CD4-positive, alpha-beta T cell (primary cell): Measurements from ENCODE around the gene NDUFAF3. TPM values are rescaled to one million over a fixed set of nuclear protein-coding genes. Genes with fewer than 3 reads are reported as not detected.

ENCODE experiments used
- ATAC-seq: fragments of 200-7000 bp; cut with Tn5 transposase; one replicate; pipeline ENCODE4 v1.10.0; 2022; ENCODE audit warnings: mild to moderate bottlenecking; ENCODE audit not compliant: poor library complexity
- CTCF ChIA-PET: fragments of 350-600 bp; sonication (Branson Sonifier 250); formaldehyde crosslinking; loops from one replicate; lab custom pipeline; 2021; ENCODE audit warnings: antibody characterized with exemption, inconsistent platforms; lab: Charles Lee
- POLR2A ChIA-PET: fragments of 350-600 bp; sonication (Branson Sonifier 250); formaldehyde crosslinking; loops from one replicate; lab custom pipeline; 2021; ENCODE audit warnings: antibody characterized with exemption, inconsistent platforms; lab: Charles Lee
- DNase-seq, 14 experiments: peaks; one replicate each; pipeline ENCODE4 v3.0.0-alpha.2; 2013 to 2020; ENCODE audit warnings: mixed read lengths in 2 of 14
- H3K27ac ChIP-seq, 2 donors: one replicate each; pipeline versions ENCODE4 v1.5.1 to v1.7.0; 2013; ENCODE audit warnings: low read length in 2 of 2, low read depth in 1 of 2, mild to moderate bottlenecking in 1 of 2
- H3K27me3 ChIP-seq, 2 experiments: 1 replicate in 1 of 2; 2 replicates in 1 of 2; pipeline versions ENCODE4 v1.6.1 to v1.7.0; 2013; ENCODE audit warnings: low read length in 2 of 2, control low read depth in 1 of 2, mild to moderate bottlenecking in 1 of 2, moderate library complexity in 1 of 2; ENCODE audit not compliant: insufficient read depth in 2 of 2, control insufficient read depth in 1 of 2
- H3K36me3 ChIP-seq: one replicate; pipeline ENCODE4 v1.6.1; 2013; ENCODE audit warnings: low read length, control low read depth; ENCODE audit not compliant: insufficient read depth
- H3K4me1 ChIP-seq: one replicate; pipeline ENCODE4 v1.6.1; 2013; ENCODE audit warnings: low read length, control low read depth; ENCODE audit not compliant: insufficient read depth
- H3K4me3 ChIP-seq: one replicate; pipeline ENCODE4 v1.5.1; 2013; ENCODE audit warnings: mild to moderate bottlenecking, low read length, moderate library complexity
- H3K9me3 ChIP-seq, 2 experiments: 1 replicate in 1 of 2; 2 replicates in 1 of 2; pipeline versions ENCODE4 v1.6.1 to v1.7.0; 2013; ENCODE audit warnings: low read length in 2 of 2, mild to moderate bottlenecking in 2 of 2, control low read depth in 1 of 2, moderate library complexity in 1 of 2; ENCODE audit not compliant: control insufficient read depth in 1 of 2, insufficient read depth in 1 of 2
- H3K27ac Mint-ChIP-seq: one replicate; pipeline ENCODE4 v1.8.0; 2020; ENCODE audit warnings: mixed read lengths
- H3K27me3 Mint-ChIP-seq: one replicate; pipeline ENCODE4 v1.8.0; 2021; ENCODE audit warnings: mixed read lengths
- H3K36me3 Mint-ChIP-seq: one replicate; pipeline ENCODE4 v1.8.0; 2021; ENCODE audit warnings: low read depth, mixed read lengths
- H3K4me1 Mint-ChIP-seq: one replicate; pipeline ENCODE4 v1.8.0; 2021; ENCODE audit warnings: low read depth, mixed read lengths
- H3K4me3 Mint-ChIP-seq: one replicate; pipeline ENCODE4 v1.8.0; 2020; ENCODE audit warnings: mild to moderate bottlenecking, mixed read lengths
- H3K9me3 Mint-ChIP-seq: one replicate; pipeline ENCODE4 v1.8.0; 2020; ENCODE audit warnings: mixed read lengths
- CTCF ChIP-seq: fragments of 200-600 bp; IDR thresholded peaks from one replicate; pipeline ENCODE4 v1.8.0; 2022; ENCODE audit warnings: antibody characterized with exemption, mild to moderate bottlenecking
- intact Hi-C, 2 experiments: fragments of 100-400 bp; cut with DNase I in 1 of 2; cut with micrococcal nuclease in 1 of 2; formaldehyde crosslinking; loops; one replicate each; pipeline versions ENCODE4 v1.15.1 to v1.9.0; 2023 to 2025; cut with DNase I, micrococcal nuclease
- total RNA-seq, 174 experiments: library from RNA in 2 of 174; stranded (reverse) in 2 of 174; gene quantifications; one replicate each; pipeline ENCODE4 v1.2.3 and lab custom pipeline; 2021 to 2026

NDUFAF3 gene
- total RNA-seq, 2 experiments from 2014 or later: 52.7 to 53.2 TPM

GRCh38 chr3:48996640-48997039, 25.3 kb upstream of the NDUFAF3 start:
- Mint-ChIP-seq H3K4me3 (no peak overlapping the region), H3K27me3 (no peaks in the 10 kb centered on the region), H3K4me1 (peaks cover 14% of the 10 kb centered on the region), H3K36me3 (peaks cover 17% of the 10 kb centered on the region), H3K9me3 (no peaks in the 10 kb centered on the region), H3K27ac (no peak overlapping the region)
- ChIA-PET POLR2A (interaction anchor here (0.8 kb wide), 1 partner anchor 11 kb away, joined by 3 read pairs; the partner anchor contains the start of gene WDR6), CTCF (interaction anchor here (0.9 kb wide), 1 partner anchor 9 kb away, joined by 3 read pairs; no protein-coding TSS in a partner anchor)
- no peak for TF ChIP-seq CTCF
- no peak for ATAC-seq
- H3K27ac ChIP-seq: no peak overlapping the region
- no peak for DNase-seq
- no peak overlapping the region for H3K4me3 ChIP-seq
- peaks cover 11% of the 10 kb centered on the region for H3K36me3 ChIP-seq
- H3K4me1 ChIP-seq: peaks cover 15% of the 10 kb centered on the region
- no peaks in the 10 kb centered on the region for H3K27me3 ChIP-seq
- intact Hi-C loops: no loop called here
- no peaks in the 10 kb centered on the region for H3K9me3 ChIP-seq

- Histone ChIP-seq H3K9me3 (no peaks in the 10 kb centered on the region), H3K36me3 (peaks cover 11% of the 10 kb centered on the region), H3K4me3 (no peak overlapping the region), H3K4me1 (peaks cover 11% of the 10 kb centered on the region), H3K27me3 (no peaks in the 10 kb centered on the region), H3K27ac (no peak overlapping the region)
- H3K27me3 Mint-ChIP-seq: no peaks in the 10 kb centered on the region
- H3K4me1 Mint-ChIP-seq: peaks cover 9% of the 10 kb centered on the region
- DNase-seq: no peak
- ATAC-seq: no peak
- no peak overlapping the region for H3K27ac Mint-ChIP-seq
- intact Hi-C loops: no loop called here
- no peak for TF ChIP-seq CTCF
- H3K36me3 Mint-ChIP-seq: peaks cover 17% of the 10 kb centered on the region
- POLR2A ChIA-PET: interaction anchor here (1.4 kb wide), 1 partner anchor 11 kb away, joined by 3 read pairs; no protein-coding TSS in a partner anchor
- no peaks in the 10 kb centered on the region for H3K9me3 Mint-ChIP-seq
- no peak overlapping the region for H3K4me3 Mint-ChIP-seq
- CTCF ChIA-PET: interaction anchor here (0.9 kb wide), 1 partner anchor 9 kb away, joined by 3 read pairs; no protein-coding TSS in a partner anchor
These were observed 24.8 kb upstream of the NDUFAF3 start for GRCh38 chr3:48997102-48997635.

GRCh38 chr3:48997714-48998637, 23.9 kb upstream of the NDUFAF3 start:
- no peak for ATAC-seq
- Mint-ChIP-seq H3K4me3 (no peak overlapping the region), H3K36me3 (peaks cover 17% of the 10 kb centered on the region), H3K27ac (no peak overlapping the region), H3K4me1 (peaks cover 9% of the 10 kb centered on the region), H3K9me3 (no peaks in the 10 kb centered on the region), H3K27me3 (no peaks in the 10 kb centered on the region)
- intact Hi-C loops: no loop called here
- Histone ChIP-seq H3K4me1 (peaks cover 3% of the 10 kb centered on the region), H3K27ac (no peak overlapping the region), H3K27me3 (no peaks in the 10 kb centered on the region), H3K9me3 (no peaks in the 10 kb centered on the region), H3K36me3 (peaks cover 11% of the 10 kb centered on the region), H3K4me3 (no peak overlapping the region)
- ChIA-PET POLR2A (interaction anchor here (1.4 kb wide), 1 partner anchor 10 kb away, joined by 3 read pairs; no protein-coding TSS in a partner anchor), CTCF (no interaction called here)
- no peak for DNase-seq
- TF ChIP-seq CTCF: no peak
